Measurements from ENCODE around the gene TTC8.

DNA sequence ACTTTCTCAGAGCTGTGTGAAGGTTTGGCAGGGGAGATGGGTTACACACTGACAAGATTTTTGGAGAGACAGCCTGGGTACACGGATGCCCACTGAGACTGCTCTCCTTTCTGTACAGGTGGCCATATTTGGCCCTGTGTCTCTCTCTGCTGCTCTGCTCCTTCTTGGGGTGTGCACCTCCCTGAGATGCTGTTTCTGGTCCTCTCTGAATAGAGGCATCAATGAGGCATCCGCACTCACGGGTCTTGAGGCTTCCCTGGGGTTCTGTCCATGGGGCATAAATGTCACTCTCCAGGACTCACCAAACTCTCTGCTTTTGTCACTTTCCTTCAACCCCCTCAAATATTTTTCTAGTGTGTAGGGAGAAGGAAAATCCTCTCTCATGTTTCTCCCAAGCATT is 77.5 kb downstream of the TTC8 start:
- TF ChIP-seq CTCF (IDR thresholded peaks at IDR 0.05) (no peak), POLR2A (IDR thresholded peaks at IDR 0.05) (no peak)

Measured in transverse colon (tissue), 3 donors.